ENCODE results near the gene HAND2.

- no peak for TF ChIP-seq POLR2A (IDR thresholded peaks at IDR 0.05)
- no peak for TF ChIP-seq CTCF (IDR thresholded peaks at IDR 0.05 in 4 of 5, conservative IDR thresholded peaks at IDR 0.05 in 1 of 5)
Measured at GRCh38 chr4:173514641-173515217, 15.3 kb downstream of the HAND2 start.

Data from gastrocnemius medialis (tissue), 4 donors.